Measurements from ENCODE around the gene ZNF32.
"Not testable (repeated sequence)": the region's sequence is repeated elsewhere in the genome, so short reads cannot be mapped to it uniquely, and the experiment has no call there.

DNA sequence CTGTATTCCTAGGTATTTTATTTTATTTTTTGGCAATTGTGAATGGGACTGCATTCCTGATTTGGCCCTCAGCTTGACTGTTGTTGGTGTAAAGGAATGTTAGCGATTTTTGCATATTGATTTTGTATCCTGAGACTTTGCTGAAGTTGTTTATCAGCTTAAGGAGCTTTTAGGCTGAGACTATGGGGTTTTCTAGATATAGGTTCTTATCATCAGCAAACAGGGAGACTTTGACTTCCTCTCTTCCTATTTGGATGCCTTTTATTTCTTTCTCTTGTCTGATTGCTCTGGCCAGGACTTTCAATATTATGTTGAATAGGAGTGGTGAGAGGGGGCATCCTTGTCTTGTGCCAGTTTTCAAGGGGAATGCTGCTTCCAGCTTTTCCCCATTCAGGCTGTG is 12.9 kb downstream of the ZNF32 start:
- TF ChIP-seq, protein P1, sequence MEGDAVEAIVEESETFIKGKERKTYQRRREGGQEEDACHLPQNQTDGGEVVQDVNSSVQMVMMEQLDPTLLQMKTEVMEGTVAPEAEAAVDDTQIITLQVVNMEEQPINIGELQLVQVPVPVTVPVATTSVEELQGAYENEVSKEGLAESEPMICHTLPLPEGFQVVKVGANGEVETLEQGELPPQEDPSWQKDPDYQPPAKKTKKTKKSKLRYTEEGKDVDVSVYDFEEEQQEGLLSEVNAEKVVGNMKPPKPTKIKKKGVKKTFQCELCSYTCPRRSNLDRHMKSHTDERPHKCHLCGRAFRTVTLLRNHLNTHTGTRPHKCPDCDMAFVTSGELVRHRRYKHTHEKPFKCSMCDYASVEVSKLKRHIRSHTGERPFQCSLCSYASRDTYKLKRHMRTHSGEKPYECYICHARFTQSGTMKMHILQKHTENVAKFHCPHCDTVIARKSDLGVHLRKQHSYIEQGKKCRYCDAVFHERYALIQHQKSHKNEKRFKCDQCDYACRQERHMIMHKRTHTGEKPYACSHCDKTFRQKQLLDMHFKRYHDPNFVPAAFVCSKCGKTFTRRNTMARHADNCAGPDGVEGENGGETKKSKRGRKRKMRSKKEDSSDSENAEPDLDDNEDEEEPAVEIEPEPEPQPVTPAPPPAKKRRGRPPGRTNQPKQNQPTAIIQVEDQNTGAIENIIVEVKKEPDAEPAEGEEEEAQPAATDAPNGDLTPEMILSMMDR (IDR thresholded peaks at IDR 0.05) = not testable (repeated sequence)
- not testable (repeated sequence) for TF ChIP-seq POLR2A (IDR thresholded peaks at IDR 0.05)
